Vagina (tissue), 2 donors: ENCODE measurements around the gene GALR2.

Source experiments
- POLR2A ChIP-seq, 2 donors: fragments of 450-650 bp; IDR thresholded peaks; one replicate each; pipeline ENCODE4 v1.6.1; 2017; ENCODE audit warnings: antibody characterized with exemption in 2 of 2, mild to moderate bottlenecking in 2 of 2, moderate library complexity in 2 of 2
- POLR2AphosphoS5 ChIP-seq, 2 donors: sonication (generic); formaldehyde crosslinking; IDR thresholded peaks; one replicate each; pipeline ENCODE4 v1.9.0; 2017; ENCODE audit warnings: antibody characterized with exemption in 2 of 2, mild to moderate bottlenecking in 2 of 2, low read depth in 1 of 2; ENCODE audit not compliant: insufficient read depth in 1 of 2
- TF ChIP-seq, protein P1 (sequence below), 3 experiments: fragments of 450-650 bp in 2 of 3; fragments of 200-600 bp in 1 of 3; sonication (generic) in 1 of 3; IDR thresholded peaks; one replicate each; pipeline ENCODE4 v1.5.1; 2017 to 2019; ENCODE audit warnings: antibody characterized with exemption in 3 of 3, mild to moderate bottlenecking in 2 of 3, moderate library complexity in 2 of 3

DNA sequence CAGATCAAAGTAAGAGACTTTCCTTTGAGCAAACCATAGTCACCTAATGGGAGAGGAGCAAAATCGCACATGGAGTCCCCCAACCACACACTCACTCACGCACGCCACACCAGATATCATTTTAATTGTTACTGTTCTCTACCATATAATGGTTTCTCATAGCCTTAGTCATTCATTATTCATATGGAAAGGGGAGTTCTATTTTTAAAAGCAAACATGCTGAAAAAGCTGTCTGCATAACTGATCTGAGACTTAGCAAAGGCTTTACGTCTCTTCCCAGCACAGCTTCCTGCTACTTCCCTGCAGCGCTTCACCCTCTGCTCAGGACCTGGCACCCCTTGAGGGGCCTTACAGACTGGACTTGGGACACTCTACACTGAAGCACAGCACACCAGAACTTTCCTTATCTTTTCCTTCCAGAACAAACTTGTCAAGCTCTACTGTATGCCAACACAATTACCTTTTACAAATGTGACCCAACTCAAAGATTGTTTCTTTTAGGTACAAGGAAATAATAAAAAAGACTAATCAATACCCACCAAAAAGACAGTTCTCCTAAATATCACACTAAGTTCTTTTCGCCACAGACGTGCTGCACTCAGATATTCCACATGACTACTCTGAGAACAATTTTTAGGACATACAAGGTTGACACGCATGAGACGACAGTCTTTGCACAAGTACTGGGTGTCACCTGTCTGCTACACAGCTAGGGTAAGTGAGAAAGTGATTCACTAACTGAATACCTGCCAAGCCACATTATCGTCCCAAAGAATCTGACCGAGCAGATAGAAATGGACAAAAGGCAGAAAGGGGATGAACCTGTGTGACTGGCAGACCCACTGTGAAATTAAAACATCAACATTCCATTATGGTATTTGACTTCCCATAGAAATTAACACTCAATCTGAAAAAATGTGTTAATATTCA, 23.8 kb upstream of the GALR2 start:
- TF ChIP-seq, protein P1, sequence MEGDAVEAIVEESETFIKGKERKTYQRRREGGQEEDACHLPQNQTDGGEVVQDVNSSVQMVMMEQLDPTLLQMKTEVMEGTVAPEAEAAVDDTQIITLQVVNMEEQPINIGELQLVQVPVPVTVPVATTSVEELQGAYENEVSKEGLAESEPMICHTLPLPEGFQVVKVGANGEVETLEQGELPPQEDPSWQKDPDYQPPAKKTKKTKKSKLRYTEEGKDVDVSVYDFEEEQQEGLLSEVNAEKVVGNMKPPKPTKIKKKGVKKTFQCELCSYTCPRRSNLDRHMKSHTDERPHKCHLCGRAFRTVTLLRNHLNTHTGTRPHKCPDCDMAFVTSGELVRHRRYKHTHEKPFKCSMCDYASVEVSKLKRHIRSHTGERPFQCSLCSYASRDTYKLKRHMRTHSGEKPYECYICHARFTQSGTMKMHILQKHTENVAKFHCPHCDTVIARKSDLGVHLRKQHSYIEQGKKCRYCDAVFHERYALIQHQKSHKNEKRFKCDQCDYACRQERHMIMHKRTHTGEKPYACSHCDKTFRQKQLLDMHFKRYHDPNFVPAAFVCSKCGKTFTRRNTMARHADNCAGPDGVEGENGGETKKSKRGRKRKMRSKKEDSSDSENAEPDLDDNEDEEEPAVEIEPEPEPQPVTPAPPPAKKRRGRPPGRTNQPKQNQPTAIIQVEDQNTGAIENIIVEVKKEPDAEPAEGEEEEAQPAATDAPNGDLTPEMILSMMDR (IDR thresholded peaks at IDR 0.05) = no peak
- TF ChIP-seq POLR2A (IDR thresholded peaks at IDR 0.05) = no peak
- peak in 1 of 2 donors; percentile 37 for TF ChIP-seq POLR2AphosphoS5 (IDR thresholded peaks at IDR 0.05; ENCODE audit: insufficient read depth in 1 of 2, low read depth in 1 of 2)
